ENCODE results near the gene NDUFAF2.

Gene NDUFAF2

GRCh38 chr5:61162010-61162831 is 217.2 kb downstream of the NDUFAF2 start, which contains the start of gene SMIM15:
SMIM15 (minus strand) TSS chr5:61162468; CDS start chr5:61160171, 2,297 bp downstream.
- H3K27ac ChIP-seq, result peak within 1 kb of the TSS; percentile 95
- POLR2A ChIA-PET (ENCODE audit: low non-redundant PET), result interaction anchor here (1.1 kb wide), 1 partner anchor 169 kb away, joined by 4 read pairs; no protein-coding TSS in a partner anchor
- TF ChIP-seq CTCF (conservative IDR thresholded peaks at IDR 0.05; ENCODE audit: low read depth), result no peak
- CTCF ChIA-PET, result interaction anchor here (1.0 kb wide), 1 partner anchor 496 kb away, joined by 4 read pairs; no protein-coding TSS in a partner anchor
- peak; percentile 94 for DNase-seq (ENCODE audit: low spot score)

- DNase-seq (ENCODE audit: low spot score), result peak; percentile 76
- peak overlapping the region; percentile 95 for H3K27ac ChIP-seq
- no peak for TF ChIP-seq CTCF (conservative IDR thresholded peaks at IDR 0.05; ENCODE audit: low read depth)
- ChIA-PET CTCF (interaction anchor here (0.6 to 2.3 kb wide), 3 partner anchors 168 to 980 kb away, joined by 3 to 14 read pairs (median 4); no protein-coding TSS in a partner anchor), POLR2A (ENCODE audit: low non-redundant PET) (interaction anchor here (1.1 to 1.3 kb wide), 2 partner anchors 12 to 169 kb away, joined by 4 read pairs; no protein-coding TSS in a partner anchor)
These were observed 218.0 kb downstream of the NDUFAF2 start for GRCh38 chr5:61162832-61163567.

GRCh38 chr5:61163905-61164304 is 218.9 kb downstream of the NDUFAF2 start:
- ChIA-PET POLR2A (ENCODE audit: low non-redundant PET) (interaction anchor here (0.6 to 1.3 kb wide), 2 partner anchors 11 to 260 kb away, joined by 4 read pairs; no protein-coding TSS in a partner anchor), CTCF (interaction anchor here (2.3 kb wide), 1 partner anchor 167 kb away, joined by 14 read pairs; no protein-coding TSS in a partner anchor)
- peak overlapping the region; percentile 59 for H3K27ac ChIP-seq
- TF ChIP-seq CTCF (conservative IDR thresholded peaks at IDR 0.05; ENCODE audit: low read depth), result no peak
- no peak for DNase-seq (ENCODE audit: low spot score)

- POLR2A ChIA-PET (ENCODE audit: low non-redundant PET), result no interaction called here
- H3K27ac ChIP-seq, result no peak overlapping the region
- CTCF ChIA-PET, result interaction anchor here (0.6 to 1.2 kb wide), 2 partner anchors 9 to 164 kb away, joined by 3 to 4 read pairs; no protein-coding TSS in a partner anchor
- peak; percentile 64 for DNase-seq (ENCODE audit: low spot score)
- TF ChIP-seq CTCF (conservative IDR thresholded peaks at IDR 0.05; ENCODE audit: low read depth), result peak; percentile 79
These were observed 222.4 kb downstream of the NDUFAF2 start for GRCh38 chr5:61167382-61167781.

GRCh38 chr5:61168951-61169350 is 223.9 kb downstream of the NDUFAF2 start:
- DNase-seq (ENCODE audit: low spot score), result no peak
- no peak overlapping the region for H3K27ac ChIP-seq
- ChIA-PET CTCF (interaction anchor here (0.6 kb wide), 1 partner anchor 764 kb away, joined by 4 read pairs; no protein-coding TSS in a partner anchor), POLR2A (ENCODE audit: low non-redundant PET) (no interaction called here)
- no peak for TF ChIP-seq CTCF (conservative IDR thresholded peaks at IDR 0.05; ENCODE audit: low read depth)

GRCh38 chr5:61171479-61171878 is 226.5 kb downstream of the NDUFAF2 start:
- TF ChIP-seq CTCF (conservative IDR thresholded peaks at IDR 0.05; ENCODE audit: low read depth), result no peak
- POLR2A ChIA-PET (ENCODE audit: low non-redundant PET), result no interaction called here
- DNase-seq (ENCODE audit: low spot score), result no peak
- no peak overlapping the region for H3K27ac ChIP-seq
- CTCF ChIA-PET, result interaction anchor here (0.6 kb wide), 2 partner anchors 438 to 1466 kb away, joined by 3 read pairs; no protein-coding TSS in a partner anchor

All from RWPE1 (cell line).